DMS153 treated with DMSO at 0.1 percent for 48 hours (cell line): Measurements from ENCODE around the gene SVOP.

Source experiments
- DNase-seq: peaks from one replicate; lab custom pipeline; 2025; ENCODE audit not compliant: unreplicated experiment; lab: John Stamatoyannopoulos, UW

SVOP gene

DNA sequence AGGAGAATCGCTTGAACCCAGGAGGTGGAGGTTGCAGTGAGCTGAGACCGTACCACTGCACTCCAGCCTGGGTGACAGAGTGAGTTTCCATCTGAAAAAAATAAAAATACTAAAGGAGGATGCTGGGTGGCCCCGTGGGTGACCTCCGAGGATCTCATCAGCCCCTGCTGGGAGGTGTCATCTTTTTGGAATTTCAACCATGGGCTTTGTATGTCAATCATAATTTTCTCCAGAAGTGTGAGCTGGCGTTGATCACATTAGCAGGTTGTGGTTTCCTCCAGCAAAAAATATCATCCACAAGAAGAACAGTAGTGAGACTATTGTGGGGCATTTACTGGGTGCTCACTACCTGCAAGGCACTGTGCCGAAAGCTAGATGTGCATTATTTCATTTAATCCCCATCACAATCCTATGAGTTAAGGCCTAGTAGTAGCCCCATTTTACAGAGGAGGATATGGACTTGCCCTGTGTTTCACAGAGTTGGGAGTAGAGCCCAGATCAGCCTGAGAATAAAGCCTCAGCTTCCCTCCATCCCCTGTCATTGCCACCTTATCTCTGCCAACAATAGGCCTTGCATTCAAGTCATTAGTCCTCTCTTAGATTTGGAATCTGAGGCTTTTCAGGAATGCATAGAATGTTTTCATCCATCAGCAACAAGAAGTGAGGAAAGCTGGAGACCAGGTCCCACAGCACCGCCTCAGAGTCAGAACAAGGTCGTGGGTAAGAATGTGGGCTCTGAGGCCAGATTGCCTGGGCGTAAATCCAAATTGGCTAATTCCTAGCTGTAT is 39.8 kb downstream of the SVOP start:
- no peak for DNase-seq

- DNase-seq = no peak
Observed at GRCh38 chr12:108977360-108977759, 43.5 kb downstream of the SVOP start.

DNA sequence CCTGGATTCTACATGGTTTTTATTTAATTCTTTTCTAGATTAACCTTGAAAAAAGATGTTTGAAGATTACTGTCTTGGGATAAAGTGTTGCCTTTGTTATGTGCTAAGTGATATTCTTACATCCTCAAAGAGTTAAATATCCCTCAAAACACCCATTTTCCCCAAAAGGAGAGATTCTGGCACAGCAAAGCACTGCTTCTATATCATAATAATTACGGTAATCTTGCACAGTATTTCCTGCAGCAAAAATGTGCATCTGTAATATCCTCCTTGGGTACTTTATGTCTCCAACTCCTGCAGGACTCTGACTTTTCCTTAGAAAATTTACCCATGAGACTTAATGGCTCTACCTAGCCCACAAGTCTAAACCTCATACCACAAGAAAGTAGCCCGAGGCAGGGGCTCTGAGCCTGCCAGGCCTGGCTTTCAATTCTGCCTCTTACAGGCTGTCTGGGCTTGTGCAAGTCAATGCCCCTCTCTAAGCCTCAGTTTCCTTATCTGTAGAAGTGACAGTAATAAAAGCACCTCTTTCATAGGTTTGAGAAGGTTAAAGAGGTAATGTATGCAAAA is 45.8 kb downstream of the SVOP start:
- no peak for DNase-seq

GRCh38 chr12:108973629-108974152 is 47.2 kb downstream of the SVOP start:
- DNase-seq = no peak

DNA sequence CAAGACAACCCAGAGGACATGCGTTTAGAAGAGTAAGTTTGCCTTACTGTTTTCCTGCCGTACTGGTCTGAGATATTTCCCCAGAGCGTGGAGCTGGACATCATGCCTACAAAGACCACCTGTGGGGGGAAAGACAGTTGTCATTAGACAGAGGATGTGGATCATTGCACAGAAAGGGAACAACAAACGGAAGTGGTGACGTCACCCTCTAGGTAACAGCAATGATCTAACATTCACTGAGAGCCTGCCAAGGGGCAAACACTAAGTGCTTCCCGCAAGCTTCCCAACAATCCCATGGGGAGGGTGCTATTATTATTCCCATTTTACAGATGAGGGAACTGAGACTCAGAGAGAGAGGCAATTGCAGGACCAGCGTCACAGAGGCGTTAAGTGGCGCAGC is 48.5 kb downstream of the SVOP start:
- no peak for DNase-seq

DNA sequence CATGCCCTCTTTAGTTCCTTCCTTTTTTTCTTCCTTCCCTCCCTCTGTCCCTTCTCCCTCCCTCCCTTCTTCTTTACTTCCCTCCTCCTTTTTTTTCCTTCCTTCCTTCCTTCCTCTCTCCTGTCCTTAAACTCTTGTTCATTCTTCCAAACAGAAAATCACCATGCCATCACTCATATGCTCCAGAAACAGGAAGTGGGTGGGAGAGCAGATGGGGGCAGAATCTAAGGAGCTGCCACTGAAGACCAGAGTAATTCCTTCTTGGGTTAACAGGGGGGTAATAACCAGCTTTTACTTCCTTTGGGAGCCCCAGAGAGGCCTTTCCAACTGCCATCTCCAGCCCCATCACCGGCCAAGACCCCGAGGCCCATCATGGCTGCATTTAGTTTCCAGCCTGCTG is 51.2 kb downstream of the SVOP start:
- DNase-seq = no peak

- no peak for DNase-seq
Observed at GRCh38 chr12:108967869-108968540, 52.9 kb downstream of the SVOP start.

GRCh38 chr12:108966378-108967151 is 54.3 kb downstream of the SVOP start:
- DNase-seq = no peak

DNA sequence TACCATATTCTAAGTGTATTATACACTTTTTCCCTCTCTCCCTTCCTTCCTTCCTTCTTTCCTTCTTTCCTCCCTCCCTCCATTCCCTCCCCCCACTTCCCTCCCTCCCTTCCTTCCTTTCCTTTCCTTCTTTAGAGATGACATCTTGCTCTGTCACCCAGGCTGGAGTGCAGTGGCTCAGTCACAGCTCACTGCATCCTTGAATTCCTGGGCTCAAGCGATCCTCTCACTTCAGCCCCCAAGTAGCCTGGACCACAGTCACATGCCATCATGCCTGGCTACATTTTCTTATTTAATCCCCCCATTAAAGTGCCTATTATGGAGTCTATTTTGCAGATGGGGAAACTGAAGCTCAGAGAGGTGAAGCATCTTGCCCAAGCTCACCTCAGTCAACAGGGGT is 55.0 kb downstream of the SVOP start:
- DNase-seq = no peak

GRCh38 chr12:108964371-108965352 is 56.2 kb downstream of the SVOP start:
- DNase-seq = no peak

DNA sequence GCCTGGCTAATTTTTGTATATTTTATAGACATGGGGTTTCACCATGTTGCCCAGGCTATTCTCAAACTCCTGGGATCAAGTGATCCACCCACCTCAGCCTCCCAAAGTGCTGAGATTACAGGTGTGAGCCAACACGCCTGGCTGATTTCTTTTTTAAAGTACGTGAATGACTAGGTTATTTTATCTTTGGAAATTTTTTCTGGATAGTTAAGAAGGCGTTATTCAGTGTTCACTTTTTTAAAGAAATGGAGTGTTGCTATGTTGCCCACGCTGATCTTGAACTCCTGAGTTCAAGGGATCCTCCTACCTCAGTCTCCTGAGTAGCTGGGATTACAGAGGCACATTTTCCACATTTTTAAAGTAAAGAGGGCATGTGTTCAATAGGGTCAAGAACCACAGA is 58.6 kb downstream of the SVOP start:
- no peak for DNase-seq

- no peak for DNase-seq
Observed at GRCh38 chr12:108959748-108960655, 60.9 kb downstream of the SVOP start.

DNA sequence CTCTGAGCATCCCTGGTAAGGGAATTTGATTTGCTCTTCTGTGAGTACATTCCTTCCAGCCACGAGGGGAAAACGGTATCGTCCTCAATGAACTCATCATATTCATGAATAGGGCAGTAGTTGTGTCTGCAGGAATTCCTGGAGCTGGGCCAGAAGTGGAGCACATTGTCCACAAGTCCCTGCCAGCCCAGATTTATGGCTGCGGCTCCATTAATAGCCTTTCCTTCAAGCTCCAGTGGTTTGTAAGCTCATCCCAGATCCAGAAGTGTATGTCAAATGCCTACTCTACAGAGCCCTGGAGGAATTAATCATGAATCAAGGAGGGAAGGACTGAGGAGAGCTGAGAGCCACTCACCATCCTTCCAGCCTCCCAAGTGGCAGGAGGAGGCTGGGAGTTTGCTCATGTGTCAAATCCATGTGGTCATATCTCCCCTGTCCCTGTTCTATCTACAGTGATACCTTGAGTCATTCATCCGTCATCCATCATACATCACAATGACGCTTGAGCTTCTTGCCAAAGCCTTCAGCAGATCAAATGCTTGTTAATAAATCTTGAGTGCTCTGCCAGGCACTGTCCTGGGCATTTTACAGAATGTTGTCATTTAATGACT is 65.5 kb downstream of the SVOP start:
- DNase-seq = peak; percentile 37

DNA sequence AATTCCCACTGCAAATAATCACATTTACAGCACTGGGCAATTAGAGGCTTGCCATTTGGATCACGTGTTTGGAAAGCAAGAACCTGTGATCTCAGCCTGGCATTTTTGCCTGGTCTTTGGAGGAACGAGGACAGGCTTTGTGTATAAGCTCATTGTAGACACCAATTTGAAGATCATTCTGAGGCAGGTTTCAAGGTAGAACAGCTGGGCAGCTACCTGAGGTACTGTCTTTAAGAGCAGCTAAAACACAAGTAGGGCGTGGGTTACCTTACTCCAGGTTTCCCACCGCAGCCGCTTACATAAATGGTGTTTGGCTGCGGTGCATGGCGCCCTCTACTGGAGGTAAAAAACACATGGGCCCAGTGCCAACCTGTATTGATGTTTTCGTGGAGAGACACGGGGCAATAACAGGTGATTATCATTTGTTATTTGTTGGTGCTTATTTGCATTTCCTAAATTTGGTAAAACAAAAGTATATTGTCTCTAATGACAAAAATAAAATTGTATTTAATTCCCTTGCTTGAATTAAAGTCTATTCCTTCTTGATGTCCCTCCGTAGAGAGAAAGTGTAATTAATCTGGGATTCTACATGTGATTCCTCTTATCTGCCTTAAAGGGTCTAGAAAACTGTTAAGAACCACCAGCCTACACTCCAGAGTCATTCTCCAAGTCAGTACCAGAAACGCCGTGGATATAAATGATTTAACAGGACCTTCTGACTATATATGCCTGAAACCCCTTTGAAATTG is 69.7 kb downstream of the SVOP start:
- peak; percentile 60 for DNase-seq

DNA sequence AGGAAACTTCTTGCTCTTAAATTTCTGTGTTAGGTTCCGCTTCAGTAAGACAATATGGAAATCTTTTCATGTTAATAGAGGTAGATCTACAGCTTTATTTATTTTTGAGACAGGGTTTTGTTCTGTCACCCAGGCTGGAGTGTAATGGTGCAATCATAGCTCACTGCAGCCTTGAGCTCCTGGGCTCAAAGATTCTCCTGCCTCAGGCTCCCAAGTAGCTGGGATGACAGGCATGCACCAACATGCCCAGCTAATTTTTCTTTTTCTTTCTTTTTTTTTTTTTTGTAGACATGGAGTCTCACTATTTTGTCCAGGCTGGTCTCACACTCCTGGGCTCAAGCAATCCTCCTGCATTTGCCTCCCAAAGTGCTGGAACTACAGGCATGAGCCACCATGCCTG is 70.9 kb downstream of the SVOP start:
- DNase-seq = no peak

DNA sequence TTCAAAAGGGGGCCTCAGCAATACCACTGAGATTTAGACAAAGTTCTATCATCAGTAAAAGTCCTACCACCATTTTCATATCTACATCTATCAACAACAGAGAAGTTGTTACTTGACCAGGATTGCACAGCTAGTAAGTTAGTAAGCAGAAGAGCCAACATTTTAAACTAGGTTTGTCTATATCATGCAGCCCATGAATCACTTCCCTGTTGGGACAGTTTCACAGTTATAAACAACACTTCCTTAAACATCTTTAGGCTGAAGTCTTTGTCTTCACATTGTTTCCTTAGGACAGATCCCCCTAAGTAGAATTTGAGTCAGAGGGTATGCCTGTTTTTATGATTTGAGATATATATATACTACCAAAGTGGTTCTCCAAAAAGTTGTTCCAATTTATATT is 72.5 kb downstream of the SVOP start:
- DNase-seq = no peak

- no peak for DNase-seq
Observed at GRCh38 chr12:108947097-108947496, 73.8 kb downstream of the SVOP start.

GRCh38 chr12:108940138-108940537 is 80.7 kb downstream of the SVOP start:
- no peak for DNase-seq
